HEK293 (cell line): ENCODE results near the gene FCN3.
A peak's percentile ranks its signal among the peaks of the same experiment; 100 is the strongest.

ENCODE experiments used
- AEBP2 ChIP-seq: fragments of 450-650 bp; formaldehyde crosslinking; IDR thresholded peaks from 2 replicates; pipeline ENCODE4 v1.5.1; 2016; ENCODE audit warnings: missing biosample characterization, missing genetic modification characterization, borderline replicate concordance
- BCL11A ChIP-seq: fragments of 450-650 bp; formaldehyde crosslinking; IDR thresholded peaks from 2 replicates; pipeline ENCODE4 v1.5.1; 2016; ENCODE audit warnings: low read depth, missing biosample characterization, missing genetic modification characterization
- GLIS2 ChIP-seq: fragments of 450-650 bp; formaldehyde crosslinking; IDR thresholded peaks from 2 replicates; pipeline ENCODE4 v1.5.1; 2016; ENCODE audit warnings: missing biosample characterization, missing genetic modification characterization
- KLF1 ChIP-seq: fragments of 450-650 bp; formaldehyde crosslinking; IDR thresholded peaks from 2 replicates; pipeline ENCODE4 v1.5.1; 2016; ENCODE audit warnings: missing biosample characterization, missing genetic modification characterization
- KLF17 ChIP-seq: fragments of 450-650 bp; formaldehyde crosslinking; IDR thresholded peaks from 2 replicates; pipeline ENCODE4 v1.5.1; 2016; ENCODE audit warnings: missing biosample characterization, missing genetic modification characterization
- PRDM10 ChIP-seq: fragments of 450-650 bp; formaldehyde crosslinking; IDR thresholded peaks from 2 replicates; pipeline ENCODE4 v1.5.1; 2016; ENCODE audit warnings: missing biosample characterization, missing genetic modification characterization
- REST ChIP-seq: fragments of 450-650 bp; formaldehyde crosslinking; IDR thresholded peaks from 2 replicates; pipeline ENCODE4 v1.5.1; 2016; ENCODE audit warnings: missing biosample characterization, missing genetic modification characterization
- SCRT2 ChIP-seq: fragments of 450-650 bp; formaldehyde crosslinking; IDR thresholded peaks from 2 replicates; pipeline ENCODE4 v1.5.1; 2016; ENCODE audit warnings: missing biosample characterization, missing genetic modification characterization
- SETDB1 ChIP-seq: IDR thresholded peaks from one replicate; pipeline ENCODE4 v1.6.1; 2017; ENCODE audit warnings: mild to moderate bottlenecking, low read length, moderate library complexity, mixed read lengths; ENCODE audit not compliant: insufficient read length
- SP2 ChIP-seq: fragments of 450-650 bp; formaldehyde crosslinking; IDR thresholded peaks from 2 replicates; pipeline ENCODE4 v1.5.1; 2016; ENCODE audit warnings: missing biosample characterization, missing genetic modification characterization
- SP3 ChIP-seq: fragments of 450-650 bp; formaldehyde crosslinking; IDR thresholded peaks from 2 replicates; pipeline ENCODE4 v1.5.1; 2016; ENCODE audit warnings: missing biosample characterization, missing genetic modification characterization
- ZEB2 ChIP-seq: fragments of 450-650 bp; formaldehyde crosslinking; IDR thresholded peaks from 2 replicates; pipeline ENCODE4 v1.5.1; 2016; ENCODE audit warnings: missing biosample characterization, missing genetic modification characterization
- ZNF214 ChIP-seq: fragments of 450-650 bp; formaldehyde crosslinking; IDR thresholded peaks from 2 replicates; pipeline ENCODE4 v1.5.1; 2017; ENCODE audit warnings: missing biosample characterization, mild to moderate bottlenecking, missing genetic modification characterization, borderline replicate concordance
- ZNF239 ChIP-seq: fragments of 450-650 bp; formaldehyde crosslinking; IDR thresholded peaks from 2 replicates; pipeline ENCODE4 v1.5.1; 2016; ENCODE audit warnings: missing biosample characterization, missing genetic modification characterization
- ZNF274 ChIP-seq, 2 experiments: fragments of 200-500 bp in 1 of 2; fragments of 450-650 bp in 1 of 2; sonication (Bioruptor generic) in 1 of 2; formaldehyde crosslinking in 1 of 2; IDR thresholded peaks; 2 replicates each; pipeline versions ENCODE4 v1.5.1 to v1.6.1; 2014 to 2016; ENCODE audit warnings: borderline replicate concordance in 1 of 2, inconsistent platforms in 1 of 2, low read length in 1 of 2, missing biosample characterization in 1 of 2, missing genetic modification characterization in 1 of 2
- ZNF354C ChIP-seq: fragments of 450-650 bp; formaldehyde crosslinking; IDR thresholded peaks from 2 replicates; pipeline ENCODE4 v1.5.1; 2016; ENCODE audit warnings: missing biosample characterization, missing genetic modification characterization, low read depth, borderline replicate concordance
- ZNF398 ChIP-seq: fragments of 450-650 bp; formaldehyde crosslinking; IDR thresholded peaks from 2 replicates; pipeline ENCODE4 v1.5.1; 2017; ENCODE audit warnings: missing biosample characterization, missing genetic modification characterization
- ZNF416 ChIP-seq: fragments of 450-650 bp; formaldehyde crosslinking; IDR thresholded peaks from 2 replicates; pipeline ENCODE4 v1.5.1; 2016; ENCODE audit warnings: missing biosample characterization, missing genetic modification characterization
- ZNF544 ChIP-seq: fragments of 450-650 bp; formaldehyde crosslinking; IDR thresholded peaks from 2 replicates; pipeline ENCODE4 v1.5.0; 2017; ENCODE audit warnings: missing biosample characterization, missing genetic modification characterization
- ZNF555 ChIP-seq: fragments of 450-650 bp; formaldehyde crosslinking; conservative IDR thresholded peaks from 2 replicates; pipeline ENCODE4 v1.5.1; 2017; ENCODE audit warnings: missing biosample characterization, mild to moderate bottlenecking, missing genetic modification characterization, inconsistent platforms
- ZNF692 ChIP-seq: fragments of 450-650 bp; formaldehyde crosslinking; IDR thresholded peaks from 2 replicates; pipeline ENCODE4 v1.5.1; 2016; ENCODE audit warnings: missing biosample characterization, missing genetic modification characterization
- ZSCAN23 ChIP-seq: fragments of 450-650 bp; formaldehyde crosslinking; IDR thresholded peaks from 2 replicates; pipeline ENCODE4 v1.5.1; 2016; ENCODE audit warnings: missing biosample characterization, missing genetic modification characterization
- ZSCAN4 ChIP-seq: fragments of 450-650 bp; formaldehyde crosslinking; IDR thresholded peaks from 2 replicates; pipeline ENCODE4 v1.5.1; 2017; ENCODE audit warnings: missing biosample characterization, missing genetic modification characterization

The FCN3 gene

DNA sequence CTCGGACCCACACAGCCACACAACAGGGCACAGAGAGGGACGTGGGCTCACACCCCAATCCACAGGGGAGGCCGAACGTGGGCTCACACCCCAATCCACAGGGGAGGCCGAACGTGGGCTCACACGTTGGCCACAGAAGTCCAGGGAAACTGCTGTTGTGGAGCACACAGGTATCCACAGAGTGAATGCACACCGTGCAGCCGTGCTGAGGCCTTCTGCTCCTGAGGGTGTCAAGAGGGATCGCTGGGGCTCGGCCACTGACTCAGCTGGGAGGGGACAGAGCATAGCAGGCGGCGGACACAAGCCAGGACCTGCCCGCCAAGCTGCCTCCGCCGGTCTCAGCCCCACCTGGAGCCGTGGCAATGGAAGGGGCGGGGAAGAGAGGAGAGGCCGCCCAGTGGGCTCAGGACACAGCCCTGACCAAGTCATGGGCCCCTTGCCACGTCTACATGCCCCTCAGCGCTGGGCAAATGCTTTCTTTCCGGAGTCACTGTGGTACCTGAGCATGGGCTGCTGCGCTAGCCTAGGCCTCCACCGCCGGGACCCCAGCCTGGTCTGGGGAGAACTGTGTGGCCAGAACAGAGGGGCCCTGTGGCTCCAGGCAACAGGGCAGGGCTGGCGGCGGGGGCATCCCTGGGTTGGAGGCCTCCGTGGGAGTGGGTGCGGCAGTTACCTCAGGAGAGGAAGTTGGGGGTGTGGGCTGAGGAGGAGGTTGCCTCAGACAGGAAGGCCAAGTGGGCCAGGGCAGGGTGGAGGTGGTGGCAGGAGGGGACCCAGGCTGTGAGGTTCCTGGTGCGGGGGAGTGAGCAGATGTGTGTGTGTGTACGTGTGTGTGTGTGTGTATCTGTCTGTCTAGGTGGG, 31.6 kb downstream of the FCN3 start (continued):
- no peak for TF ChIP-seq ZNF274 (IDR thresholded peaks at IDR 0.05; ENCODE audit: low read length)
- no peak for TF ChIP-seq ZNF274 (tag by site-specific recombination; IDR thresholded peaks at IDR 0.05; ENCODE audit: borderline replicate concordance)
- no peak for TF ChIP-seq AEBP2 (tag by site-specific recombination)
- peak; percentile 82 for TF ChIP-seq ZSCAN4
- TF ChIP-seq ZNF544 (tag by site-specific recombination): no peak
- TF ChIP-seq SCRT2 (tag by site-specific recombination): peak; percentile 76
- TF ChIP-seq KLF17 (tag by site-specific recombination): peak; percentile 65
- TF ChIP-seq KLF1: 0 out of 2 replicates have a peak, but pooled peaks have one; percentile 52
- no peak for TF ChIP-seq ZNF555 (tag by site-specific recombination)
- peak; percentile 47 for TF ChIP-seq GLIS2 (tag by site-specific recombination)
- peak; percentile 87 for TF ChIP-seq PRDM10 (tag by site-specific recombination)
- no peak for TF ChIP-seq ZNF214 (tag by site-specific recombination)
- 0 out of 2 replicates have a peak, but pooled peaks have one; percentile 27 for TF ChIP-seq BCL11A
- no peak for TF ChIP-seq ZNF416
- no peak for TF ChIP-seq ZNF692 (tag by site-specific recombination)
- peak; percentile 60 for TF ChIP-seq SP2
- TF ChIP-seq ZEB2: no peak
- no peak for TF ChIP-seq REST (tag by site-specific recombination)
- TF ChIP-seq ZSCAN23 (tag by site-specific recombination): no peak
- no peak for TF ChIP-seq ZNF239 (tag by site-specific recombination)
- TF ChIP-seq ZNF354C: no peak
- TF ChIP-seq SETDB1: no peak
- peak; percentile 47; the same call in 1 of the 2 replicates for TF ChIP-seq ZNF398 (tag by site-specific recombination)
- TF ChIP-seq SP3 (tag by site-specific recombination): peak; percentile 55
